Bronchus fibroblast of lung (primary cell): ENCODE data around the gene ADCYAP1R1. TPM values are rescaled to one million over a fixed set of nuclear protein-coding genes. Genes with fewer than 3 reads are reported as not detected.

Source experiments
- total RNA-seq: library from RNA; depleted of rRNA; stranded (reverse); fragments of >200 nt; gene quantifications from 2 replicates; pipeline ENCODE4 v1.2.3, GENCODE V29; 2015

ADCYAP1R1 gene
- total RNA-seq: not detected in 2 replicates

GRCh38 chr7:31051598-31052486, at the start of gene ADCYAP1R1:
Gene ADCYAP1R1 (plus strand): TSS chr7:31052308. CDS start chr7:31063265, 10,957 bp downstream.

Other genes starting within 250 kb of the ADCYAP1R1 start
- gene AQP1, start 140.5 kb upstream of the ADCYAP1R1 start, total RNA-seq: 0.45 and 0.50 TPM in 2 replicates
- not detected in 2 replicates for gene GHRHR, start 88.4 kb upstream of the ADCYAP1R1 start, total RNA-seq